Epithelial cell of proximal tubule (primary cell): Measurements from ENCODE around the gene DAW1. TPM values are rescaled to one million over a fixed set of nuclear protein-coding genes. Genes with fewer than 3 reads are reported as not detected.

Source experiments
- DNase-seq: peaks from one replicate; pipeline ENCODE4 v3.0.0-alpha.2; 2011; ENCODE audit warnings: low read depth
- H3K4me3 ChIP-seq: 2 replicates; pipeline ENCODE4 v1.5.1; 2011; ENCODE audit warnings: low read depth, mild to moderate bottlenecking, low read length
- total RNA-seq: library from RNA; depleted of rRNA; stranded (reverse); fragments of >200 nt; gene quantifications from 2 replicates; pipeline ENCODE4 v1.2.3, GENCODE V29; 2015
- TF ChIP-seq, protein P1 (sequence below): conservative IDR thresholded peaks from 2 replicates; pipeline ENCODE4 v1.5.1; 2012; ENCODE audit warnings: low read depth, mild to moderate bottlenecking, low read length

Gene DAW1
- total RNA-seq, 1 donor from 2014 or later = 1.6 TPM

DNA sequence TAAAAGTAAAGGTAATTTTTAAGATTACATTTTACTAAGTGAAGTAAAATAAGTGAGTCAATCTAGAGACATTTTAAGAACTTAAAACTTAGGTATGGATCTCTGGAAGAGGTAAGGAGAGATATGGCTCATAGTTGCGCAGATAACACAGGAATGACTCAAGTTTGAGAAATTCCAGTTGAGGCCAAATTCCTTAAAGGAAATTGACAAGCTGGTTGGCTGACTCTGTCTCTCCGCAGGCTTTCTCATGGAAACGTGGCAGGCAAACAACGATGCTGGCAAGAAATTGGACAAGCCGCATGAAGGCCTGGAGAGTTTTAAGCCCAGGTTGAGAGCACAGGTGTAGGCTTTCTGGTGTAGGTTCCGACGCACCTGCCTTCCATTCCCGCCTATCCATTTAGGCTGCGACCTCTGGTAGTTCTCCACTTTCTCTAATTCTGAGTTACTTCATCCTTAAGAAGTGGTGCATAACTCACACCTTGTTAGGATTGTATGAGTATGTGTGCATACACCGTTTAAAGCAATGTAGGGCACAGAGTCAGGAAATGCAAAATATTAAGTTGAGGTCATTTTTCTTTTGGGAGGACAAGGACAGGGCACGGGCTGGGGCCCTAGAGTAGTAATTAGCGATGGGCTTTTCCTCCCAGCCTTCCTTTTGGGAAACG lies 589 bp upstream of the DAW1 start:
- DNase-seq = no peak
- TF ChIP-seq, protein P1, sequence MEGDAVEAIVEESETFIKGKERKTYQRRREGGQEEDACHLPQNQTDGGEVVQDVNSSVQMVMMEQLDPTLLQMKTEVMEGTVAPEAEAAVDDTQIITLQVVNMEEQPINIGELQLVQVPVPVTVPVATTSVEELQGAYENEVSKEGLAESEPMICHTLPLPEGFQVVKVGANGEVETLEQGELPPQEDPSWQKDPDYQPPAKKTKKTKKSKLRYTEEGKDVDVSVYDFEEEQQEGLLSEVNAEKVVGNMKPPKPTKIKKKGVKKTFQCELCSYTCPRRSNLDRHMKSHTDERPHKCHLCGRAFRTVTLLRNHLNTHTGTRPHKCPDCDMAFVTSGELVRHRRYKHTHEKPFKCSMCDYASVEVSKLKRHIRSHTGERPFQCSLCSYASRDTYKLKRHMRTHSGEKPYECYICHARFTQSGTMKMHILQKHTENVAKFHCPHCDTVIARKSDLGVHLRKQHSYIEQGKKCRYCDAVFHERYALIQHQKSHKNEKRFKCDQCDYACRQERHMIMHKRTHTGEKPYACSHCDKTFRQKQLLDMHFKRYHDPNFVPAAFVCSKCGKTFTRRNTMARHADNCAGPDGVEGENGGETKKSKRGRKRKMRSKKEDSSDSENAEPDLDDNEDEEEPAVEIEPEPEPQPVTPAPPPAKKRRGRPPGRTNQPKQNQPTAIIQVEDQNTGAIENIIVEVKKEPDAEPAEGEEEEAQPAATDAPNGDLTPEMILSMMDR = no peak
- peak overlapping the region; percentile 54 for H3K4me3 ChIP-seq

DNA sequence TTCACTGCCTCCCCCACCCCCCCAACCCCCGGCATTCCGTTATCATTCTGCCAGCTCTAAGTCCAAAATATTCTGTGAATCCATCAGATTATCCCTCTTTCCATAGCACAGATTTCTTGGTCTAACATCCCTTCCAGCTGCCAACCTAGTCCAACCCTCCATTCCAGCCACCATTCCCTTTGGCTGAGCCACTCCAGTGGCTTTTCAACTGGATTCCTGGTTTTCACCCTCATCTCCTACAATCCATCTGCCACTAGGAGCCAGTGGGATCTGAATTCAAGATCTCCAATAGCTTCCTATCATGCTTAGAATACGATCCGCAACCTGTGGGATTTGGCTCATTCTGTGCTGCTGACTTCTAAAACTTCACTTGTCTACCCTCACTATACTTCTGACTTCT lies 1.2 kb downstream of the DAW1 start:
- DNase-seq = no peak
- TF ChIP-seq, protein P1 = no peak
- H3K4me3 ChIP-seq = no peak overlapping the region

DNA sequence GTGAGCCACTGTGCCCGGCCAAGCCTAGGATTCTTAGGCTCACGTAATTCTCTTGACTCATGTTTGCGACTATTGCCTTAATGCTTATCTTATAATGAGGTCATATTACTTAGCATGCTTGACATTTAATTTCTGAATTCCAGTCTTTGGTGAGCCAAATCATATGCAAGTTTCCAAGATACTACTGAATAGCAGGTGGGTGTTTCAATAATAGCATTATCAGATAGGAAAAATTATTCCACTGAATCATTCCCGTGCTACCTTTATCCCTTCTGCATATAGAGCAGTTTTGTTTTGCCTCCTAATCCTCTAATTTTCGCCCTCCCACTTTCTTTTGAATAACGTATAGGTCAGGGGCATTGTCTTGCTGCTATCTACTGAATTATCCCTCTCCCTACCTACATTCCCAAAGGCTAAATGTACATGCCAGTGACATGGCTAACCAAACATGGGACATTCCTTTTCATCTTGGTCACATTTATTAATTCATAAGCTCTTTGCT lies 4.9 kb downstream of the DAW1 start:
- TF ChIP-seq, protein P1 = no peak
- no peak overlapping the region for H3K4me3 ChIP-seq
- no peak for DNase-seq

DNA sequence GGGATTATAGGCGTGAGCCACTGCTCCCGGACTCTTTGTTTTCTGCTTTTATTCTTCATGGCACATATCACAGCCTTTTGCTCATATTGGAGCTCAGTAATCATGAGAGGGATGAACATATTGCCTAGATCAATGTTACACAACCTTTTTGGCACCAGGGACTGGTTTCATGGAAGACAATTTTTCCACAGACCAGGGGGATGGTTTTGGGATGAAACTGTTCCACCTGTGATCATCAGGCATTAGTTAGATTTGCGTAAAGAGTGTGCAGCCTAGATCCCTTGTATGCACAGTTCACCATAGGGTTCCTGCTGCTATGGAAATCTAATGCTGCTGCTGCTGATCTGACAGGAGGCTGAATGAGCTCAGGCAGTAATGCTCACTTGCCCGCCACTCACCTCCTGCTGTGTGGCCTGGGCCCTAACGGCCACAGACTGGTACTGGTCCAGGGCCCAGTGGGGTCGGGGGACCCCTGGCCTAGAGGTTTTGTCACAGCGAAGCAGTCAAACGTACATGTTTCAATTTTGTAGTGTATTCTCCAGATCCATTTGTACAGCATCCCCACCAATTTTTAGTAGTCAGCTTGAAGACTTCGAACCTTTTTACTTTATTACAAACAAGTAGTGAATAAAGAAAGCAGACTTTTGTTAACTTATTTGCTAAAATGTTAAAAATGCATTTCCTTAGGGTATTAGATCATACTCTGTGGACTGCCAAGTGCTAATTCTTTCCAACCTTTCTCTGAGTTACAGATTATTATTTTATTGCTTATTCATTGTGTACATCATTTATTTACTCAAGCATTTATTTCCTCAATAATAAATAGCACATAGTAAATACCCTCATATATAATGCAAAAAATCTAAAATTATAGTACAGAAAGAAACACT lies 6.2 kb downstream of the DAW1 start:
- no peak overlapping the region for H3K4me3 ChIP-seq
- DNase-seq = no peak
- TF ChIP-seq, protein P1 = no peak

DNA sequence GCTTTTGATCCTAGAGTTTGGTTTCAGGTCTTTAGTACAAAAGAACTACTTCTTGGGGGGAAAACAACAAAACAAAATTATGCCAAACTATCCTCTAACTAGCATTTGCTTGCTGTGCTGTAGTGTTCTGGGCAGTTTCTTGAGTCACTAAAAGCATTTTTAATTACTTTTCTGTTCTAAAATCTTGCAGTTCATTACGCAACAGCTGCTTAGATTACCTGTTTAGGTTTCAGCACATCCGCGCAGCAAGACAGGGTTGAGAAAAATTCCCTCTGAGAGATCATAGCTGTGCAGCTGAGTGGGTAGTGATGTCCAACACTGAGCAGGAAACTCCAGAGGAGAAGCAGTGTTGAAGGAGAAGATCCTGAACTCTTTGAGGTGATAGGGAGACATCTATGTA lies 9.0 kb downstream of the DAW1 start:
- DNase-seq = no peak

DNA sequence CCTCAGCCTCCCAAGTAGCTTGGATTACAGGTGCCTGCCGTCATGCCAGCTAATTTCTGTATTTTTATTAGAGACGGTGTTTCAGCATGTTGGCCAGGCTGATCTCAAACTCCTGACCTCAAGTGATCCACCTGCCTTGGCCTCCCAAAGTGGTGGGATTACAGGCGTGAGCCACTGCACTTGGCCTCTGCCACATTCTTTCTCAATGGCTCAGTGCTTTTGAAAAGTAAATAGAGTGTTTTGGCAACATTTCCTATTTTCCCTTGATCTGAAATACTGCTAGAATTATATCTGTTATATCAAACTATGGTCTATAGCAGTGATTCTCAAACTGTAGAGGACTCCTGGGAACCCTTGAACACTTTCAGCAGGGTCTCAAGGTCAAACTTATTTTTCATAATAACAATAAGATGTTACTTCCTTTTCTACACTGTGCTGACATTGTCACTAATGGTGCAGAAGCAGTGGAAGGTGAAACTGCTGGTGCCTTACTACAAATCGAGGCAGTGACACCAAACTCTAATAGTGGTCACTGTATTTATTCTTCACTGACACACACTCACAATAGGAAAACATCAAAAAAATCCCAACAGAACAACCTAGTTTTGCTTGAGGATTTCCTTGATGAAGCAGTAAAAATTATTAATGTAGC lies 10.6 kb downstream of the DAW1 start:
- DNase-seq = no peak
- TF ChIP-seq, protein P1 = no peak
- no peak overlapping the region for H3K4me3 ChIP-seq

More for the DNA sequence above, 9.0 kb downstream of the DAW1 start:
- TF ChIP-seq, protein P1 = no peak
- H3K4me3 ChIP-seq = no peak overlapping the region
